Caco-2 (cell line): Measurements from ENCODE around the gene TTC28. TPM values are rescaled to one million over a fixed set of nuclear protein-coding genes. Genes with fewer than 3 reads are reported as not detected.

Source experiments
- BruUV-seq: library from RNA; stranded (reverse); fragments of 400-500 nt; replicated peaks from 2 replicates; lab custom pipeline; 2021; lab: Mats Ljungman, UMichigan
- CTCF ChIA-PET: fragments of 300-600 bp; sonication (Branson Sonifier 250); formaldehyde crosslinking; loops from one replicate; lab custom pipeline; 2022; ENCODE audit warnings: antibody characterized with exemption; lab: Charles Lee
- POLR2A ChIA-PET: fragments of 300-600 bp; sonication (Branson Sonifier 250); formaldehyde crosslinking; loops from one replicate; lab custom pipeline; 2022; ENCODE audit warnings: antibody characterized with exemption; lab: Charles Lee
- DNase-seq, 2 experiments: peaks; one replicate each; pipeline versions ENCODE4 v3.0.0 to v3.0.0-alpha.2; 2020 to 2022
- H3K27me3 ChIP-seq: replicated peaks from 2 replicates; pipeline ENCODE4 v1.6.0; 2011; ENCODE audit warnings: low read length; ENCODE audit not compliant: control insufficient read depth, insufficient read depth
- H3K36me3 ChIP-seq: 2 replicates; pipeline ENCODE4 v1.5.1; 2011; ENCODE audit warnings: low read length; ENCODE audit not compliant: control insufficient read depth, insufficient read depth
- H3K4me1 ChIP-seq: fragments of 250-450 bp; sonication (Bioruptor Pico); 2 replicates; pipeline ENCODE4 v1.5.1; 2020; ENCODE audit warnings: mild to moderate bottlenecking
- H3K4me3 ChIP-seq: 2 replicates; pipeline ENCODE4 v1.5.1; 2011; ENCODE audit warnings: low read depth, mild to moderate bottlenecking, control low read depth, low read length
- H3K9me3 ChIP-seq: fragments of 250-450 bp; sonication (Bioruptor Pico); 2 replicates; pipeline ENCODE4 v1.5.1; 2020; ENCODE audit warnings: mild to moderate bottlenecking, moderate library complexity
- H3K27ac Mint-ChIP-seq: one replicate; pipeline ENCODE4 v1.8.0; 2022; ENCODE audit warnings: mixed read lengths; ENCODE audit not compliant: unreplicated experiment
- H3K27me3 Mint-ChIP-seq: one replicate; pipeline ENCODE4 v1.8.0; 2022; ENCODE audit warnings: mixed read lengths; ENCODE audit not compliant: insufficient read depth, unreplicated experiment
- H3K36me3 Mint-ChIP-seq: one replicate; pipeline ENCODE4 v1.8.0; 2022; ENCODE audit warnings: mild to moderate bottlenecking, mixed read lengths; ENCODE audit not compliant: insufficient read depth, unreplicated experiment
- H3K4me1 Mint-ChIP-seq: one replicate; pipeline ENCODE4 v1.8.0; 2022; ENCODE audit warnings: low read depth, mixed read lengths; ENCODE audit not compliant: unreplicated experiment
- H3K4me3 Mint-ChIP-seq: one replicate; pipeline ENCODE4 v1.8.0; 2022; ENCODE audit warnings: mild to moderate bottlenecking, moderate library complexity, mixed read lengths; ENCODE audit not compliant: unreplicated experiment
- H3K9me3 Mint-ChIP-seq: one replicate; pipeline ENCODE4 v1.8.0; 2022; ENCODE audit warnings: mixed read lengths; ENCODE audit not compliant: unreplicated experiment
- CTCF ChIP-seq, 2 experiments: fragments of 200-600 bp in 1 of 2; IDR thresholded peaks; 1 replicate in 1 of 2; 2 replicates in 1 of 2; pipeline versions ENCODE4 v1.5.1 to v1.8.0; 2011 to 2022; ENCODE audit warnings: antibody characterized with exemption in 1 of 2, control low read depth in 1 of 2, inconsistent platforms in 1 of 2, low read depth in 1 of 2, low read length in 1 of 2, mild to moderate bottlenecking in 1 of 2, moderate library complexity in 1 of 2; ENCODE audit not compliant: insufficient read depth in 1 of 2, severe bottlenecking in 1 of 2, unreplicated experiment in 1 of 2
- intact Hi-C: fragments of 100-400 bp; cut with micrococcal nuclease; formaldehyde crosslinking; loops from one replicate; pipeline ENCODE4 v1.10.0; 2022; ENCODE audit not compliant: unreplicated experiment
- total RNA-seq: library from RNA; stranded (reverse); gene quantifications from 2 replicates; pipeline ENCODE4 v1.2.3, GENCODE V29; 2022

TTC28 gene
- total RNA-seq, 1 experiment from 2014 or later, result 12.0 TPM

- no peaks in the 10 kb centered on the region for H3K4me1 ChIP-seq
- Mint-ChIP-seq H3K4me1 (no peaks in the 10 kb centered on the region), H3K27ac (no peak overlapping the region), H3K27me3 (no peaks in the 10 kb centered on the region), H3K4me3 (no peak overlapping the region), H3K9me3 (no peaks in the 10 kb centered on the region), H3K36me3 (peaks cover 5% of the 10 kb centered on the region)
- no peaks in the 10 kb centered on the region for H3K9me3 ChIP-seq
- intact Hi-C loops, result no loop called here
- no peaks in the 10 kb centered on the region for H3K27me3 ChIP-seq
- H3K4me3 ChIP-seq, result no peak overlapping the region
- no TSS peak for BruUV-seq
- no peaks in the 10 kb centered on the region for H3K36me3 ChIP-seq
- no peak for DNase-seq
- TF ChIP-seq CTCF (IDR thresholded peaks at IDR 0.05; ENCODE audit: insufficient read depth in 1 of 2, low read depth in 1 of 2, low read length in 1 of 2, severe bottlenecking in 1 of 2, unreplicated experiment in 1 of 2), result no peak
- POLR2A ChIA-PET, result no interaction called here
- CTCF ChIA-PET, result no interaction called here
Measured at GRCh38 chr22:28658448-28658847, 21.2 kb downstream of the TTC28 start.

GRCh38 chr22:28656181-28656580 lies 23.5 kb downstream of the TTC28 start:
- no peak overlapping the region for H3K4me3 ChIP-seq
- Mint-ChIP-seq H3K4me3 (no peak overlapping the region), H3K27ac (no peak overlapping the region), H3K27me3 (no peaks in the 10 kb centered on the region), H3K4me1 (no peaks in the 10 kb centered on the region), H3K36me3 (no peaks in the 10 kb centered on the region), H3K9me3 (no peaks in the 10 kb centered on the region)
- no peak for TF ChIP-seq CTCF (IDR thresholded peaks at IDR 0.05; ENCODE audit: insufficient read depth in 1 of 2, low read depth in 1 of 2, low read length in 1 of 2, severe bottlenecking in 1 of 2, unreplicated experiment in 1 of 2)
- H3K27me3 ChIP-seq, result no peaks in the 10 kb centered on the region
- no peaks in the 10 kb centered on the region for H3K36me3 ChIP-seq
- no peak for DNase-seq
- POLR2A ChIA-PET, result no interaction called here
- H3K4me1 ChIP-seq, result no peaks in the 10 kb centered on the region
- intact Hi-C loops, result no loop called here
- 0 out of 2 replicates have a peak, but pooled peaks cover 5% of the 10 kb centered on the region for H3K9me3 ChIP-seq
- CTCF ChIA-PET, result no interaction called here
- BruUV-seq, result no TSS peak

GRCh38 chr22:28650463-28650862 lies 29.2 kb downstream of the TTC28 start:
- no peaks in the 10 kb centered on the region for H3K27me3 Mint-ChIP-seq

More at GRCh38 chr22:28650463-28650862, 29.2 kb downstream of the TTC28 start:
- TF ChIP-seq CTCF (IDR thresholded peaks at IDR 0.05; ENCODE audit: insufficient read depth in 1 of 2, low read depth in 1 of 2, low read length in 1 of 2, severe bottlenecking in 1 of 2, unreplicated experiment in 1 of 2), result no peak
- Mint-ChIP-seq H3K4me1 (no peaks in the 10 kb centered on the region), H3K36me3 (no peaks in the 10 kb centered on the region), H3K9me3 (no peaks in the 10 kb centered on the region), H3K27ac (no peak overlapping the region), H3K4me3 (no peak overlapping the region)
- no TSS peak for BruUV-seq
- DNase-seq, result no peak
- ChIA-PET CTCF (no interaction called here), POLR2A (no interaction called here)
- Histone ChIP-seq H3K27me3 (no peaks in the 10 kb centered on the region), H3K36me3 (no peaks in the 10 kb centered on the region), H3K4me1 (no peaks in the 10 kb centered on the region), H3K4me3 (no peak overlapping the region), H3K9me3 (0 out of 2 replicates have a peak, but pooled peaks cover 5% of the 10 kb centered on the region)
- intact Hi-C loops, result no loop called here
